NCI-H2227 treated with DMSO at 0.1 percent for 48 hours (cell line): Measurements from ENCODE around the gene ATP6V1B1.
"Not testable (repeated sequence)": the region's sequence is repeated elsewhere in the genome, so short reads cannot be mapped to it uniquely, and the experiment has no call there.

ENCODE experiments used
- DNase-seq: peaks from one replicate; lab custom pipeline; 2025; lab: John Stamatoyannopoulos, UW

Gene ATP6V1B1

GRCh38 chr2:71006323-71006722 lies 70.6 kb downstream of the ATP6V1B1 start:
- DNase-seq, result peak; percentile 10

- no peak for DNase-seq
Observed at GRCh38 chr2:71006955-71007799, 71.5 kb downstream of the ATP6V1B1 start.

GRCh38 chr2:71008342-71008741 lies 72.6 kb downstream of the ATP6V1B1 start:
- DNase-seq, result no peak

GRCh38 chr2:71011786-71012185 lies 76.1 kb downstream of the ATP6V1B1 start:
- DNase-seq, result not testable (repeated sequence)
